LNCaP clone FGC (cell line): ENCODE results near the gene RHBDL3.
"Not testable (repeated sequence)": the region's sequence is repeated elsewhere in the genome, so short reads cannot be mapped to it uniquely, and the experiment has no call there.

Source experiments
- DNase-seq: peaks from one replicate; pipeline ENCODE4 v3.0.0-alpha.2; 2011; ENCODE audit warnings: low read depth
- H3K4me3 ChIP-seq: 2 replicates; pipeline ENCODE4 v1.5.1; 2011; ENCODE audit warnings: mild to moderate bottlenecking, low read depth, low read length, control low read depth
- TF ChIP-seq, protein P1 (sequence below): IDR thresholded peaks from 2 replicates; pipeline ENCODE4 v1.5.1; 2012; ENCODE audit warnings: mild to moderate bottlenecking; ENCODE audit not compliant: control insufficient read depth, insufficient read depth; ENCODE audit errors: extremely low read depth

RHBDL3 gene

DNA sequence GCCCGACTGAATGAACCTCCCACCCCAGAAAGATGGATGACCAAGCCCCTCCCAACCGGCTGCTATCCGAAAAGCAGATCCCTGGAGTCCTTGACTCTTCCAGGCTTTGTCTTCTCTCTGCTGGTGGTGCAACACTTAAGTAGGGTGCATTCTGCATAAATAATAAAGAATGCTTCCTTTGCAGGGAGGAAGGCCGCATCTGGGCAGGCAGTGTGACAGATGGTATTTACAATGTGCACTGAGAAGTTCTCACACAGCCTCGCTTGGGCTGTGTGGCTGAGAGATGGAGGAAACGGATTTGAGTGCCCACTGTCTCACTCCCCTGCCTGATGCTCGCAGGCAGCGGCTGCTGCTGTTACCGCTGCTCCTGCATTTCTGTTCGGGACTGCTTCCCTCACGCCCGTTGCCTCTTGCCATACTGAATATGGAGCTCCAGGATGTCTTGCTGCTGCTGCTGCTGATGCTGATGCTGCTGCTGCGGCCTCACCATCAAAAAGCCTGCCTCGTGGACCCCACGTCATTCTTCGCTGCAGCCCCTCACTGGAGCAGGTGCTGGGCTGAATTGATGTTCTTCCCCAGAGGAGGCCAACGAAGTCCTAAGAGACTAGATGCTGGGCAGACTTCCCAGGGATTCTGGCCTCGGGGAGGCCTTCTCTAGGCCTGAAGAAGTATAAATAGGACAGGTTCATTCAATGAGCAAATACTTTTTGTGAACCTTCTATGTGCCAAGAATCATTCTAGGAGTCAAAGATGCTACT is 7.1 kb upstream of the RHBDL3 start:
- DNase-seq, result no peak
- TF ChIP-seq, protein P1, sequence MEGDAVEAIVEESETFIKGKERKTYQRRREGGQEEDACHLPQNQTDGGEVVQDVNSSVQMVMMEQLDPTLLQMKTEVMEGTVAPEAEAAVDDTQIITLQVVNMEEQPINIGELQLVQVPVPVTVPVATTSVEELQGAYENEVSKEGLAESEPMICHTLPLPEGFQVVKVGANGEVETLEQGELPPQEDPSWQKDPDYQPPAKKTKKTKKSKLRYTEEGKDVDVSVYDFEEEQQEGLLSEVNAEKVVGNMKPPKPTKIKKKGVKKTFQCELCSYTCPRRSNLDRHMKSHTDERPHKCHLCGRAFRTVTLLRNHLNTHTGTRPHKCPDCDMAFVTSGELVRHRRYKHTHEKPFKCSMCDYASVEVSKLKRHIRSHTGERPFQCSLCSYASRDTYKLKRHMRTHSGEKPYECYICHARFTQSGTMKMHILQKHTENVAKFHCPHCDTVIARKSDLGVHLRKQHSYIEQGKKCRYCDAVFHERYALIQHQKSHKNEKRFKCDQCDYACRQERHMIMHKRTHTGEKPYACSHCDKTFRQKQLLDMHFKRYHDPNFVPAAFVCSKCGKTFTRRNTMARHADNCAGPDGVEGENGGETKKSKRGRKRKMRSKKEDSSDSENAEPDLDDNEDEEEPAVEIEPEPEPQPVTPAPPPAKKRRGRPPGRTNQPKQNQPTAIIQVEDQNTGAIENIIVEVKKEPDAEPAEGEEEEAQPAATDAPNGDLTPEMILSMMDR, result no peak
- no peak overlapping the region for H3K4me3 ChIP-seq

- H3K4me3 ChIP-seq, result no peak overlapping the region
- TF ChIP-seq, protein P1, result no peak
- DNase-seq, result no peak
Observed at GRCh38 chr17:32259586-32259985, 6.0 kb upstream of the RHBDL3 start.

GRCh38 chr17:32261417-32261736 is 4.3 kb upstream of the RHBDL3 start:
- TF ChIP-seq, protein P1, result no peak
- no peak for DNase-seq
- no peak overlapping the region for H3K4me3 ChIP-seq

- TF ChIP-seq, protein P1, result no peak
- no peak overlapping the region for H3K4me3 ChIP-seq
- no peak for DNase-seq
Observed at GRCh38 chr17:32261936-32262510, 3.6 kb upstream of the RHBDL3 start.

- DNase-seq, H3K4me3 ChIP-seq: not testable (repeated sequence)
Observed at GRCh38 chr17:32263515-32263914, 2.1 kb upstream of the RHBDL3 start.

- TF ChIP-seq, protein P1, result 0 out of 2 replicates have a peak, but pooled peaks have one; percentile 23
- H3K4me3 ChIP-seq, result no peak overlapping the region
- no peak for DNase-seq
Observed at GRCh38 chr17:32264140-32264799, 1.4 kb upstream of the RHBDL3 start.

DNA sequence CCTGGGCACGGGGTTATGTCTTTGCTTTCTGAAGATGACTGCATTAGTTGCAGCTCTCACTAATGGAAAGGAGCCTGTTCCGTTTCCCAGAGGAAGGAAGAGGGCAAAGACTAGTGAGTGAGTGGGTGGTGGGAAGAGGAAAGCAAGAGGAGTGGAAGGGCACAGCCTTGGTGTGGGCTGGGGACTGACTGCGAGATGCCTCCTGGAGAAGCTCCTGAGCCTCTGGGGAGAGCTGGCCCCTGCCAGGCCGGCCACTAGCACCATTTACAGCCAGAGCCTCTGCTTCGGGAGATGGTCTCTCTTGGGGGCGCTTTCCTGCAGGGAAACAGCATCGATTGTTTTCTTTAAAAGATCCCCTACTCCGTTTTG is 825 bp upstream of the RHBDL3 start:
- TF ChIP-seq, protein P1, result no peak
- no peak overlapping the region for H3K4me3 ChIP-seq
- no peak for DNase-seq
